CD14-positive monocyte (primary cell): ENCODE data around the gene TICRR. TPM values are rescaled to one million over a fixed set of nuclear protein-coding genes. Genes with fewer than 3 reads are reported as not detected.

Experiments
- DNase-seq, 3 donors: peaks; one replicate each; pipeline ENCODE4 v3.0.0-alpha.2; 2011 to 2022
- H2AFZ ChIP-seq: 2 replicates; pipeline ENCODE4 v1.6.0; 2012; ENCODE audit warnings: mild to moderate bottlenecking, low read depth, low read length, inconsistent platforms; ENCODE audit not compliant: insufficient read depth, poor library complexity, severe bottlenecking
- H3K27ac ChIP-seq, 2 donors: 1 replicate in 1 of 2; 2 replicates in 1 of 2; pipeline ENCODE4 v1.5.1; 2012 to 2013; ENCODE audit warnings: low read length in 2 of 2, control low read depth in 1 of 2, inconsistent platforms in 1 of 2, low read depth in 1 of 2, mild to moderate bottlenecking in 1 of 2
- H3K27me3 ChIP-seq, 2 donors: one replicate each; pipeline versions ENCODE4 v1.6.0 to v1.6.1; 2011 to 2013; ENCODE audit warnings: low read length in 2 of 2; ENCODE audit not compliant: control insufficient read depth in 2 of 2, insufficient read depth in 2 of 2
- H3K36me3 ChIP-seq, 2 donors: replicated peaks in 1 of 2; 1 replicate in 1 of 2; 2 replicates in 1 of 2; pipeline versions ENCODE4 v1.5.1 to v1.6.1; 2012 to 2013; ENCODE audit warnings: low read length in 2 of 2, control low read depth in 1 of 2, inconsistent platforms in 1 of 2, mild to moderate bottlenecking in 1 of 2; ENCODE audit not compliant: insufficient read depth in 2 of 2, control insufficient read depth in 1 of 2
- H3K4me1 ChIP-seq, 2 donors: 1 replicate in 1 of 2; 2 replicates in 1 of 2; pipeline versions ENCODE4 v1.5.1 to v1.6.1; 2012 to 2013; ENCODE audit warnings: low read length in 2 of 2, control low read depth in 1 of 2, inconsistent platforms in 1 of 2, mild to moderate bottlenecking in 1 of 2, moderate library complexity in 1 of 2; ENCODE audit not compliant: insufficient read depth in 2 of 2, control insufficient read depth in 1 of 2
- H3K4me2 ChIP-seq: replicated peaks from 2 replicates; pipeline ENCODE3; 2012; ENCODE audit warnings: low read length, moderate library complexity, mild to moderate bottlenecking; ENCODE audit not compliant: poor library complexity, severe bottlenecking; ENCODE audit errors: extremely low read depth
- H3K4me3 ChIP-seq, 3 experiments: fragments of 200-600 bp in 1 of 3; sonication (generic) in 1 of 3; replicated peaks in 1 of 3; 1 replicate in 2 of 3; 2 replicates in 1 of 3; pipeline ENCODE4 v1.5.1; 2011 to 2013; ENCODE audit warnings: low read length in 3 of 3, mild to moderate bottlenecking in 3 of 3, control low read depth in 2 of 3, low read depth in 2 of 3, inconsistent platforms in 1 of 3, moderate library complexity in 1 of 3
- H3K79me2 ChIP-seq: 2 replicates; pipeline ENCODE4 v1.6.0; 2012; ENCODE audit warnings: mild to moderate bottlenecking, control low read depth, inconsistent platforms, low read length, moderate library complexity; ENCODE audit not compliant: insufficient read depth
- H3K9ac ChIP-seq: 2 replicates; pipeline ENCODE4 v1.6.0; 2017; ENCODE audit warnings: low read length, mild to moderate bottlenecking; ENCODE audit not compliant: insufficient read depth, poor library complexity, severe bottlenecking
- H3K9me3 ChIP-seq, 2 donors: replicated peaks in 1 of 2; 1 replicate in 1 of 2; 2 replicates in 1 of 2; pipeline versions ENCODE4 v1.5.1 to v1.6.1; 2012 to 2013; ENCODE audit warnings: low read length in 2 of 2, control low read depth in 1 of 2; ENCODE audit not compliant: control insufficient read depth in 1 of 2, insufficient read depth in 1 of 2
- H4K20me1 ChIP-seq: 2 replicates; pipeline ENCODE4 v1.6.0; 2012; ENCODE audit warnings: mild to moderate bottlenecking, low read length, control low read depth, moderate library complexity; ENCODE audit not compliant: insufficient read depth
- H3K27ac Mint-ChIP-seq, 7 donors: one replicate each; pipeline ENCODE4 v1.8.0; 2020; ENCODE audit warnings: mild to moderate bottlenecking in 7 of 7, mixed read lengths in 7 of 7, moderate library complexity in 6 of 7, inconsistent platforms in 2 of 7
- H3K27me3 Mint-ChIP-seq, 3 donors: one replicate each; pipeline ENCODE4 v1.8.0; 2021 to 2022; ENCODE audit warnings: low read depth in 3 of 3, mild to moderate bottlenecking in 3 of 3, mixed read lengths in 3 of 3, moderate library complexity in 3 of 3, inconsistent platforms in 1 of 3
- H3K36me3 Mint-ChIP-seq, 2 donors: one replicate each; pipeline ENCODE4 v1.8.0; 2020; ENCODE audit warnings: mixed read lengths in 2 of 2, inconsistent platforms in 1 of 2, mild to moderate bottlenecking in 1 of 2
- H3K4me1 Mint-ChIP-seq: one replicate; pipeline ENCODE4 v1.8.0; 2020; ENCODE audit warnings: mild to moderate bottlenecking, mixed read lengths
- H3K4me3 Mint-ChIP-seq, 2 donors: one replicate each; pipeline ENCODE4 v1.8.0; 2020; ENCODE audit warnings: mild to moderate bottlenecking in 2 of 2, mixed read lengths in 2 of 2, moderate library complexity in 1 of 2
- H3K9me3 Mint-ChIP-seq, 7 donors: one replicate each; pipeline ENCODE4 v1.8.0; 2020 to 2022; ENCODE audit warnings: mixed read lengths in 7 of 7, mild to moderate bottlenecking in 6 of 7, moderate library complexity in 6 of 7, inconsistent platforms in 2 of 7
- CTCF ChIP-seq: fragments of 200-600 bp; IDR thresholded peaks from one replicate; pipeline ENCODE4 v1.8.0; 2022; ENCODE audit warnings: antibody characterized with exemption, mild to moderate bottlenecking
- WGBS: methylation state at CpG from one replicate; pipeline ENCODE4 v1.1.5; 2013; ENCODE audit warnings: missing lambda C conversion rate; ENCODE audit not compliant: insufficient coverage; 5-methylcytosine and 5-hydroxymethylcytosine counted together
- intact Hi-C, 2 donors: fragments of 100-400 bp; cut with micrococcal nuclease; formaldehyde crosslinking; loops; one replicate each; pipeline versions ENCODE4 v1.15.0 to v1.15.1; 2023
- polyA plus RNA-seq, 3 donors: library from polyadenylated mRNA; depleted of rRNA in 1 of 3; unstranded in 2 of 3; stranded (reverse) in 1 of 3; fragments of 300-500 nt in 2 of 3; fragments of >200 nt in 1 of 3; fragmentation: Illumina TruSeq in 2 of 3; gene quantifications; 1 replicate in 2 of 3; 2 replicates in 1 of 3; pipeline ENCODE4 v1.2.3, GENCODE V29; 2012 to 2021

The TICRR gene
- polyA plus RNA-seq, 3 donors = not detected

DNA sequence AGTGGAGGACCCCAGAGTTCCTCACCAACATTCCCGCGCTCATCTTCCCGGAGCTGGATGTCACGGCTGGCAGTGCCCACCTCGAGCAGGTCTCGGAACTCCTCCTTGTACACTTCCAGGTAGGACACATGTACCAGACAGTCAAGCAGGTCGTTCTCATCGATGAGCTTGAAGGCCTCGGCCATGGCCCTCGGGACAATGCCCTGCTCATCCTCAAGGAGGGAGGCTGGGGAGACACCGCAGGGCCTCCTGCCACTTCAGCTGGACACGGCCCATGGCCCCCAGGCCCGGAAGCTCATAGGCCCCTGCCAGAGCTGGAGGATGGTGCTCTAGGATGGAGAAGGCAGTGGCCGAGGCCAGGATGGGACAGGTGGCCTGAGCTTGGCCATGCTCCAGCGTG is 74.4 kb downstream of the TICRR start:
- Mint-ChIP-seq H3K27ac (no peak overlapping the region), H3K4me1 (peaks cover 9% of the 10 kb centered on the region), H3K4me3 (no peak overlapping the region), H3K9me3 (peaks cover 2 to 8% (median 5%) of the 10 kb centered on the region in 7 donors), H3K36me3 (peaks cover 0 to 7% of the 10 kb centered on the region in 2 donors), H3K27me3 (peaks cover 15 to 24% (median 19%) of the 10 kb centered on the region in 3 donors)
- intact Hi-C loops = no loop called here
- no peak overlapping the region for H2AFZ ChIP-seq
- H3K27me3 ChIP-seq = peaks cover 13 to 15% of the 10 kb centered on the region in 2 donors
- no peak for TF ChIP-seq CTCF
- H3K27ac ChIP-seq = no peak overlapping the region
- H3K4me1 ChIP-seq = peaks cover 2 to 3% of the 10 kb centered on the region in 2 donors
- no peak overlapping the region for H3K4me3 ChIP-seq
- H3K79me2 ChIP-seq = no peaks in the 10 kb centered on the region
- peaks cover 0 to 5% of the 10 kb centered on the region in 2 donors for H3K9me3 ChIP-seq
- no peak overlapping the region for H3K9ac ChIP-seq
- H3K4me2 ChIP-seq = no peak overlapping the region
- WGBS = 95% methylated on average over 14 of the region's 15 CpGs
- no peaks in the 10 kb centered on the region for H4K20me1 ChIP-seq
- H3K36me3 ChIP-seq = no peaks in the 10 kb centered on the region
- no peak for DNase-seq

GRCh38 chr15:89652131-89652530 is 76.9 kb downstream of the TICRR start:
- intact Hi-C loops = no loop called here
- H3K9me3 ChIP-seq = peaks cover 0 to 5% of the 10 kb centered on the region in 2 donors
- DNase-seq = no peak
- H3K4me3 ChIP-seq = no peak overlapping the region
- no peak overlapping the region for H3K9ac ChIP-seq
- peaks cover 7 to 15% of the 10 kb centered on the region in 2 donors for H3K36me3 Mint-ChIP-seq
- no peak overlapping the region for H3K27ac Mint-ChIP-seq
- TF ChIP-seq CTCF = no peak
- no peaks in the 10 kb centered on the region for H3K36me3 ChIP-seq
- H4K20me1 ChIP-seq = no peaks in the 10 kb centered on the region
- peaks cover 2 to 11% (median 9%) of the 10 kb centered on the region in 7 donors for H3K9me3 Mint-ChIP-seq
- H3K27me3 Mint-ChIP-seq = peaks cover 28 to 45% (median 42%) of the 10 kb centered on the region in 3 donors
- no peaks in the 10 kb centered on the region for H3K79me2 ChIP-seq
- peaks cover 30 to 36% of the 10 kb centered on the region in 2 donors for H3K27me3 ChIP-seq
- H2AFZ ChIP-seq = no peak overlapping the region
- 92% methylated on average over 7 of the region's 7 CpGs for WGBS
- no peak overlapping the region for H3K27ac ChIP-seq
- no peak overlapping the region for H3K4me2 ChIP-seq
- peaks cover 14% of the 10 kb centered on the region for H3K4me1 Mint-ChIP-seq
- H3K4me1 ChIP-seq = peaks cover 7 to 14% of the 10 kb centered on the region in 2 donors
- H3K4me3 Mint-ChIP-seq = no peak overlapping the region
